HFFc6 (cell line): Measurements from ENCODE around the gene HSD11B1L. TPM values are rescaled to one million over a fixed set of nuclear protein-coding genes. Genes with fewer than 3 reads are reported as not detected.

Experiments
- DNase-seq: peaks from one replicate; pipeline ENCODE4 v3.0.0-alpha.2; 2018
- H3K27ac Mint-ChIP-seq: 2 replicates; pipeline ENCODE4 v1.8.0; 2020; ENCODE audit warnings: mild to moderate bottlenecking, mixed read lengths
- H3K27me3 Mint-ChIP-seq: 2 replicates; pipeline ENCODE4 v1.8.0; 2021; ENCODE audit warnings: mild to moderate bottlenecking, moderate library complexity, mixed read lengths; ENCODE audit not compliant: insufficient read depth
- H3K36me3 Mint-ChIP-seq: 2 replicates; pipeline ENCODE4 v1.8.0; 2021; ENCODE audit warnings: low read depth, mixed read lengths
- H3K4me1 Mint-ChIP-seq: 2 replicates; pipeline ENCODE4 v1.8.0; 2020; ENCODE audit warnings: low read depth, mixed read lengths
- H3K4me3 Mint-ChIP-seq: 2 replicates; pipeline ENCODE4 v1.8.0; 2020; ENCODE audit warnings: mild to moderate bottlenecking, moderate library complexity, mixed read lengths
- H3K9me3 Mint-ChIP-seq: 2 replicates; pipeline ENCODE4 v1.8.0; 2020; ENCODE audit warnings: mild to moderate bottlenecking, mixed read lengths
- total RNA-seq, 6 experiments: library from RNA; stranded (reverse); fragmentation: NEBNext Ultra II Directional; extraction: Animal tissue kit (Norgen Biotek cat#: 25700); gene quantifications; 2 replicates in 1 of 6; 3 replicates in 5 of 6; pipeline ENCODE4 v1.2.3, GENCODE V29; 2021
- TF ChIP-seq, protein P1 (sequence below): fragments of 200-600 bp; sonication (generic); IDR thresholded peaks from 2 replicates; pipeline ENCODE4 v1.5.0; 2021; ENCODE audit warnings: antibody characterized with exemption, mild to moderate bottlenecking

Gene HSD11B1L
- total RNA-seq, 6 experiments from 2014 or later: 3.5 to 9.1 (median 4.5) TPM

DNA sequence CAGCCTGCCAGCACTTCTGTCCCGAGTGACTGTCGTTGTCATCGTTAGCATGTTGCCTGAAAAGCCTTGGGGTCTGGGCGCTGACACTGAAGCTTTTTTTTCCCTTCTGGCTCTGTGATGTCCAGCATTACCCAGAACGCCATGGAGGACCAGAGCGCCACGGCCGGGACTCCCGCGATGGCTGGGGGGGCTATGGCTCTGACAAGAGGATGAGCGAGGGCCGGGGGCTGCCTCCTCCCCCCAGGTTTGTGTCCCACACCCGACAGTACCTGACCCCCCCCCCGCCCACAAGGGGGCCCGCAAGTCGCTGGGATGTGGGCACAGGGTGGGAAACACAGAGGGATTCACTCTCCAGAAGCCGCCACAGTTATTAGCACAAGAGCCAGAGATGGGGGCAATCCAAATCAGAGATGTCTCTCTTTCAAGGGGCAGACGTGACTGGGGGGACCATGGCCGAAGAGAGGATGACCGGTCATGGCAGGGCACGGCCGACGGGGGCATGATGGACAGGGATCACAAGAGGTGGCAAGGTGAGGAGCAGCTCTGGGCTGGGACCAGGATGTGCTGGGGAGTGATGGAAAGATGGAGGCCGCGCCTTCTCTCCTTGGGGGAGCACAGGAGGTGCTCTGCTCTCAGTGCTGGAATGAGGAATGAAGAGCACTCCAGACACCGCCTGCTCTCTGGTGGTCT, 13.8 kb upstream of the HSD11B1L start:
- Mint-ChIP-seq H3K36me3 (peaks cover 15% of the 10 kb centered on the region; the same call in 1 of the 2 replicates), H3K9me3 (no peaks in the 10 kb centered on the region), H3K27ac (no peak overlapping the region), H3K4me1 (peaks cover 19% of the 10 kb centered on the region), H3K27me3 (peaks cover 2% of the 10 kb centered on the region; the same call in 1 of the 2 replicates), H3K4me3 (no peak overlapping the region; the same call in 1 of the 2 replicates)
- TF ChIP-seq, protein P1, sequence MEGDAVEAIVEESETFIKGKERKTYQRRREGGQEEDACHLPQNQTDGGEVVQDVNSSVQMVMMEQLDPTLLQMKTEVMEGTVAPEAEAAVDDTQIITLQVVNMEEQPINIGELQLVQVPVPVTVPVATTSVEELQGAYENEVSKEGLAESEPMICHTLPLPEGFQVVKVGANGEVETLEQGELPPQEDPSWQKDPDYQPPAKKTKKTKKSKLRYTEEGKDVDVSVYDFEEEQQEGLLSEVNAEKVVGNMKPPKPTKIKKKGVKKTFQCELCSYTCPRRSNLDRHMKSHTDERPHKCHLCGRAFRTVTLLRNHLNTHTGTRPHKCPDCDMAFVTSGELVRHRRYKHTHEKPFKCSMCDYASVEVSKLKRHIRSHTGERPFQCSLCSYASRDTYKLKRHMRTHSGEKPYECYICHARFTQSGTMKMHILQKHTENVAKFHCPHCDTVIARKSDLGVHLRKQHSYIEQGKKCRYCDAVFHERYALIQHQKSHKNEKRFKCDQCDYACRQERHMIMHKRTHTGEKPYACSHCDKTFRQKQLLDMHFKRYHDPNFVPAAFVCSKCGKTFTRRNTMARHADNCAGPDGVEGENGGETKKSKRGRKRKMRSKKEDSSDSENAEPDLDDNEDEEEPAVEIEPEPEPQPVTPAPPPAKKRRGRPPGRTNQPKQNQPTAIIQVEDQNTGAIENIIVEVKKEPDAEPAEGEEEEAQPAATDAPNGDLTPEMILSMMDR: no peak
- DNase-seq: no peak

GRCh38 chr19:5667751-5668271, 13.0 kb upstream of the HSD11B1L start:
- no peak for DNase-seq
- Mint-ChIP-seq H3K27me3 (peaks cover 4% of the 10 kb centered on the region; the same call in 1 of the 2 replicates), H3K9me3 (no peaks in the 10 kb centered on the region), H3K4me3 (no peak overlapping the region; the same call in 1 of the 2 replicates), H3K27ac (no peak overlapping the region), H3K36me3 (peaks cover 16% of the 10 kb centered on the region; the same call in 1 of the 2 replicates), H3K4me1 (peaks cover 19% of the 10 kb centered on the region)
- TF ChIP-seq, protein P1: no peak

DNA sequence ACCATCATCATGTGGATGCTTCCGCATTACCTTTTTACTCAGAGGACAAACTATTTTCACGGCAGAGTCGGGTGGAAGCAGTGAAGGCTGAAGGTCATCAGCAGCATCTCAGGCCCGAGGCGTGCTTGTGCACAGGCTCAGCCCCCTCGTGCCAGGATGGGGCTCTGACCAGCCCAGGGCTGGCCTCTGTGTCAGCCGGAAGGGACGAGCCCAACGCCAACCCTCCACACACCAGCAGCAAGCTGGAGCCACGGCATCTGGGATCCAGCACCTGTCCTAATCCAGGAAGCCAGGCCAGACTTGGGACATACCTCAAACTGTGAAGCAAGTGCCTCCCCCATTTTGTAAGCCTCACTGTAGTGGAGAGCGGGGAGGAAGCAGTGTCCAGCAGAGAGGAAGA, 11.6 kb upstream of the HSD11B1L start:
- Mint-ChIP-seq H3K27ac (no peak overlapping the region), H3K4me1 (peaks cover 19% of the 10 kb centered on the region), H3K36me3 (peaks cover 22% of the 10 kb centered on the region), H3K9me3 (no peaks in the 10 kb centered on the region), H3K27me3 (peaks cover 4% of the 10 kb centered on the region; the same call in 1 of the 2 replicates), H3K4me3 (no peak overlapping the region)
- DNase-seq: no peak
- TF ChIP-seq, protein P1: no peak

GRCh38 chr19:5671600-5671999, 9.2 kb upstream of the HSD11B1L start:
- H3K36me3 Mint-ChIP-seq: peaks cover 12% of the 10 kb centered on the region
- no peaks in the 10 kb centered on the region for H3K9me3 Mint-ChIP-seq
- no peak overlapping the region for H3K4me3 Mint-ChIP-seq
- TF ChIP-seq, protein P1: no peak
- no peak for DNase-seq
- no peaks in the 10 kb centered on the region for H3K4me1 Mint-ChIP-seq
- no peak overlapping the region for H3K27ac Mint-ChIP-seq
- H3K27me3 Mint-ChIP-seq: peaks cover 7% of the 10 kb centered on the region; the same call in 1 of the 2 replicates

GRCh38 chr19:5672708-5673459, 7.9 kb upstream of the HSD11B1L start:
- peaks cover 7% of the 10 kb centered on the region; the same call in 1 of the 2 replicates for H3K27me3 Mint-ChIP-seq

More at GRCh38 chr19:5672708-5673459, 7.9 kb upstream of the HSD11B1L start:
- TF ChIP-seq, protein P1: no peak
- H3K4me1 Mint-ChIP-seq: no peaks in the 10 kb centered on the region
- no peaks in the 10 kb centered on the region for H3K9me3 Mint-ChIP-seq
- no peak overlapping the region for H3K27ac Mint-ChIP-seq
- peaks cover 12% of the 10 kb centered on the region for H3K36me3 Mint-ChIP-seq
- no peak for DNase-seq
- H3K4me3 Mint-ChIP-seq: no peak overlapping the region
